ENCODE results near the gene HERC4.

DNA sequence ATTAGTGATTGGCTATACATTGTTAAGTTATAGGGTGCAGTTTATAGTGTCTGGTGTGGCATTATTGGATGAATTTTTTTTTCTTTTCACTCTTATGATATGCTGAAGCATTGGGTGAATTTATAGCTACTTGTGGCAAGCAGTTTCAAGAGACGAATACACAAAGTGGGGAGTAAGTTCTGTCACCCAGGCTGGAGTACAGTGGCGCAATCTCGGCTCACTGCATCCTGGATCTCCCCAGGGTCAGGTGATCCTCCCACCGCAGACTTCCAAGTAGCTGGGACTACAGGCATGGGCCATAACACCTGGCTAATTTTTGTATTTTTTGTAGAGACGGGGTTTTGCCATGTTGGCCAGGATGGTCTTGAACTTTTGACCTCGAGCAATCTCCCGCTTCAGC is 196.9 kb downstream of the HERC4 start:
- TF ChIP-seq POLR2A (IDR thresholded peaks at IDR 0.05) (no peak), CTCF (IDR thresholded peaks at IDR 0.05) (no peak)
